ENCODE data around the gene DNLZ.

GRCh38 chr9:136403915-136404800 lies 40.6 kb upstream of the DNLZ start:
- TF ChIP-seq POLR2A (IDR thresholded peaks at IDR 0.05; ENCODE audit: low read length) (no peak), GATA1 (IDR thresholded peaks at IDR 0.05; ENCODE audit: low read depth, low read length) (no peak)
